GM18499 (cell line): Measurements from ENCODE around the gene BCAS3.

ENCODE experiments used
- ATAC-seq: cut with Tn5 transposase; IDR thresholded peaks from one replicate; pipeline ENCODE4 v1.9.1; 2021; ENCODE audit warnings: moderate number of reproducible peaks; ENCODE audit not compliant: insufficient read depth, unreplicated experiment

BCAS3 gene

GRCh38 chr17:61406971-61407911, 729.6 kb downstream of the BCAS3 start:
- ATAC-seq = no peak

GRCh38 chr17:61408151-61409041, 730.7 kb downstream of the BCAS3 start:
- no peak for ATAC-seq

GRCh38 chr17:61409301-61410112, 731.9 kb downstream of the BCAS3 start:
- no peak for ATAC-seq

GRCh38 chr17:61410141-61411010, 732.7 kb downstream of the BCAS3 start:
- ATAC-seq = no peak

GRCh38 chr17:61411011-61411260, 733.3 kb downstream of the BCAS3 start:
- ATAC-seq = no peak

GRCh38 chr17:61411261-61412142, 733.9 kb downstream of the BCAS3 start:
- no peak for ATAC-seq

GRCh38 chr17:61412143-61412859, 734.6 kb downstream of the BCAS3 start:
- peak; percentile 40 for ATAC-seq

- no peak for ATAC-seq
Measured at GRCh38 chr17:61412860-61413660, 735.4 kb downstream of the BCAS3 start.

- ATAC-seq = no peak
Measured at GRCh38 chr17:61413661-61414126, 736.0 kb downstream of the BCAS3 start.

- no peak for ATAC-seq
Measured at GRCh38 chr17:61414141-61414935, 736.7 kb downstream of the BCAS3 start.

GRCh38 chr17:61414936-61415251, 737.2 kb downstream of the BCAS3 start:
- ATAC-seq = no peak

- no peak for ATAC-seq
Measured at GRCh38 chr17:61415374-61416210, 737.9 kb downstream of the BCAS3 start.

- no peak for ATAC-seq
Measured at GRCh38 chr17:61416211-61416539, 738.5 kb downstream of the BCAS3 start.

GRCh38 chr17:61416540-61417363, 739.1 kb downstream of the BCAS3 start:
- ATAC-seq = no peak

- no peak for ATAC-seq
Measured at GRCh38 chr17:61418449-61418848, 740.8 kb downstream of the BCAS3 start.
